ENCODE data around the gene UBE2E2.

- TF ChIP-seq EP300 (IDR thresholded peaks at IDR 0.05; ENCODE audit: borderline replicate concordance) (no peak), TEAD4 (IDR thresholded peaks at IDR 0.05) (no peak), RAD21 (IDR thresholded peaks at IDR 0.05; ENCODE audit: low read depth) (no peak), NFIC (IDR thresholded peaks at IDR 0.05) (no peak), USF1 (IDR thresholded peaks at IDR 0.05) (no peak), CEBPB (IDR thresholded peaks at IDR 0.05) (no peak), TAF1 (IDR thresholded peaks at IDR 0.05; ENCODE audit: low read depth) (no peak), CREB1 (IDR thresholded peaks at IDR 0.05; ENCODE audit: low read depth) (no peak), MAX (IDR thresholded peaks at IDR 0.05) (no peak), TCF12 (IDR thresholded peaks at IDR 0.05; ENCODE audit: low read depth) (no peak), EGR1 (IDR thresholded peaks at IDR 0.05) (no peak), YY1 (IDR thresholded peaks at IDR 0.05; ENCODE audit: low read depth) (no peak), FOXM1 (IDR thresholded peaks at IDR 0.05; ENCODE audit: borderline replicate concordance, low read depth) (no peak), ZBTB7A (IDR thresholded peaks at IDR 0.05; ENCODE audit: low read depth) (no peak)
Observed at GRCh38 chr3:23487015-23487414, 283.9 kb downstream of the UBE2E2 start.

All from Ishikawa (cell line).